Stimulated activated naive B cell treated with anti-CD40 and anti-IgM and Interleukin-4, amounts not matched to agents 10 μg/mL and 1 μg/mL and 100 μg/mL, for 72 hours (primary cell): ENCODE data around the gene CHEK2.

Source experiments
- ATAC-seq, 2 donors: fragments of 150-1000 bp; cut with Tn5 transposase; replicated peaks; 2 replicates each; pipeline ENCODE4 v1.10.0; 2021; ENCODE audit warnings: moderate library complexity in 1 of 2
- DNase-seq: peaks from one replicate; pipeline ENCODE4 v3.0.0; 2021
- H3K27ac Mint-ChIP-seq: one replicate; pipeline ENCODE4 v1.8.0; 2022; ENCODE audit warnings: mild to moderate bottlenecking, mixed read lengths
- H3K27me3 Mint-ChIP-seq, 2 donors: one replicate each; pipeline ENCODE4 v1.8.0; 2022; ENCODE audit warnings: mixed read lengths in 2 of 2
- H3K36me3 Mint-ChIP-seq, 2 donors: one replicate each; pipeline ENCODE4 v1.8.0; 2022; ENCODE audit warnings: mixed read lengths in 2 of 2, mild to moderate bottlenecking in 1 of 2
- H3K4me1 Mint-ChIP-seq, 2 donors: one replicate each; pipeline ENCODE4 v1.8.0; 2022; ENCODE audit warnings: mixed read lengths in 2 of 2, mild to moderate bottlenecking in 1 of 2
- H3K4me3 Mint-ChIP-seq, 2 donors: one replicate each; pipeline ENCODE4 v1.8.0; 2022; ENCODE audit warnings: mild to moderate bottlenecking in 2 of 2, mixed read lengths in 2 of 2, moderate library complexity in 1 of 2
- H3K9me3 Mint-ChIP-seq, 2 donors: one replicate each; pipeline ENCODE4 v1.8.0; 2022; ENCODE audit warnings: mixed read lengths in 2 of 2, mild to moderate bottlenecking in 1 of 2

Gene CHEK2

DNA sequence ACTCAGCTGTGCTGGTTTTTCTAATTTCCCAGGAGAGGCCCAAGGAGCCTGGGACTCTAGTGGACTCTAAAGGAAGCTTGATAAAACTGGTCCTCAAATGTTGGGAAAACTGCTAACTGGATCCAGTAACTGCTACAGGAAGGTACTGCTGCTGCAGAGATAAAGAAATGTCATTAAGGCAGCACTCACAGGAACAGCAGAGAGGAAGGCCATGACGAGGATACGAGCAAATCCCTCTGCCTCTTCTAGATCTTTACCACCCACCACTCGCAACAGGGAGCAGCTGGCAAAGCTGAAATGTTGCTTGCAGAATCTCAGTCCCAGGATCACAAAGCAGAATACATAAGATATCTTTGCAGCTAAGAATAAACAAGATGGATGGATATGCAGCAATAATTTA, 85.4 kb downstream of the CHEK2 start:
- no peak overlapping the region for H3K27ac Mint-ChIP-seq
- peaks cover 0 to 5% of the 10 kb centered on the region in 2 donors for H3K9me3 Mint-ChIP-seq
- peaks cover 0 to 5% of the 10 kb centered on the region in 2 donors for H3K36me3 Mint-ChIP-seq
- H3K27me3 Mint-ChIP-seq = peaks cover 16 to 36% of the 10 kb centered on the region in 2 donors
- H3K4me3 Mint-ChIP-seq = no peak overlapping the region
- ATAC-seq = no peak
- H3K4me1 Mint-ChIP-seq = no peaks in the 10 kb centered on the region
- DNase-seq = no peak

DNA sequence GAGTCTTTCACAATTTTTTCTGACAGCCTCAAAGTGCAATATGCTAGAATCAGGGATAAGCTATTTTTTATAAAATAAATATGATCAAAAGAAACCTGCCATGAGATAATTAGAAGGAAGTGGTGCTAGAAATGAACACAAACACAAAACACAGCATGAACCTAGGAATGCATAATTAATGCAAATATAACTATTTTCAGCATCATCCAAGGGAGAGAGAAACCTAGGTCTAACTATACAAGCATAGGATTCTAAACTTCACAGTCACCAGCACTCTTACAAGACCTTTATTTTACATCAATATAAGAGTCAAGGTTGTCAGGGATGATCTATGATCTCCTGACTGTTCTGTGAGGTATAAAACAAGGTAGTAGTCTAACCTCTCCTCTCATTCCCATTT, 91.2 kb downstream of the CHEK2 start:
- Mint-ChIP-seq H3K9me3 (peaks cover 0 to 5% of the 10 kb centered on the region in 2 donors), H3K4me3 (no peak overlapping the region), H3K4me1 (no peaks in the 10 kb centered on the region), H3K36me3 (peaks cover 0 to 7% of the 10 kb centered on the region in 2 donors), H3K27ac (no peak overlapping the region), H3K27me3 (peaks cover 9 to 38% of the 10 kb centered on the region in 2 donors)
- ATAC-seq (no peak), DNase-seq (no peak)

DNA sequence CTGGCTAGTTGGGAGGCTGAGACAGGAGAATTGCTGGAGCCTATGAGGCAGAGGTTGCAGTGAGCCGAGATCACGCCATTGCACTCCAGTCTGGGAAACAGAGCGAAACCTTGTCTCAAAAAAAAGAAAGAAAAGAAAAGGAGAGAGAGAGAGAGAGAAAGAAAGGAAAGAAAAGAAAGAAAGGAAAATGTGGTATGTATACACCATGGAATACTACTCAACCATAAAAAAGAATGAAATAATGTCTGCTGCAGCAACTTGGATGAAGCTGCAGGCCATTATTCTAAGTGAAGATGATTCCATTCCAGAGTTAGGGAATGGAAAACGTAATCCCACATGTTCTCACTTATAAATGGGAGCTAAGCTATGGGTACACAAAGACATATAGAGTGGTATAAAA, 92.8 kb downstream of the CHEK2 start:
- Mint-ChIP-seq H3K27me3 (peaks cover 4 to 29% of the 10 kb centered on the region in 2 donors), H3K9me3 (peaks cover 0 to 5% of the 10 kb centered on the region in 2 donors), H3K4me3 (no peak overlapping the region), H3K36me3 (peaks cover 0 to 5% of the 10 kb centered on the region in 2 donors), H3K4me1 (no peaks in the 10 kb centered on the region), H3K27ac (no peak overlapping the region)
- DNase-seq (no peak), ATAC-seq (no peak)

DNA sequence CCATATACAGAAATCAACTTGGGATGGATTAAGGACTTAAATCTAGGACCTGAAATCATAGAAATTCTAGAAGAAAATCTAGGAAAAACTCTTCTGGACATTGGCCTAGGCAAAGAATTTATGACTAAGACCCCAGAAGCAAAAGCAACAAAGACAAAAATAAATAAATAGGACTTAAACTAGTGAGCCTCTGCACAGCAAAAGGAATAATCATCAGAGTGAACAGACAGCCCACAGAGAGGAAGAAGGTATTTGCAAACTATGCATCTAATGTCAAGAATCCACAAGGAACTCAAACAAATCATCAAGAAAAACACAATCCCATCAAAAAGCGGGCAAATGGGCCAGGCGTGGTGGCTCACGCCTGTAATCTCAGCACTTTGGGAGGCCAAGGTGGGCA, 94.4 kb downstream of the CHEK2 start:
- no peaks in the 10 kb centered on the region for H3K9me3 Mint-ChIP-seq
- DNase-seq (no peak), ATAC-seq (no peak)
- H3K36me3 Mint-ChIP-seq = peaks cover 0 to 2% of the 10 kb centered on the region in 2 donors
- H3K4me1 Mint-ChIP-seq = no peaks in the 10 kb centered on the region
- H3K27ac Mint-ChIP-seq = no peak overlapping the region
- H3K27me3 Mint-ChIP-seq = peaks cover 0 to 16% of the 10 kb centered on the region in 2 donors
- no peak overlapping the region for H3K4me3 Mint-ChIP-seq

DNA sequence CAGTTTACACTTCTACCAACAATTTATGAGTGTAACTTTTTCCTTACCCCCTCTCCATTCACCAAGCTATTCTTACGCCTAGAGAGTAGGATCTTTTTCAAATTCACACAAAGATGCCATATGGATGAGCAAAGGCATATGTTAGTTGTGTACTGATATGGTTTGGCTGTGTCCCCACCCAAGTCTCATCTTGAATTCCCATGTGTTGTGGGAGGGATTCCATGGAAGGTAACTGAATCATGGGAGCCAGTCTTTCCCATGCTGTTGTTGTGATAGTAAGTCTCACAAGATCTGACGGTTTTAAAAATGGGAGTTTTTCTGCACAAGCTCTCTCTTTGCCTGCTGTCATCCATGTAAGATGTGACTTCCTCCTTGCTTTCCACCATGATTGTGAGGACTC, 102.3 kb downstream of the CHEK2 start:
- H3K36me3 Mint-ChIP-seq = peaks cover 0 to 3% of the 10 kb centered on the region in 2 donors
- H3K27ac Mint-ChIP-seq = no peak overlapping the region
- ATAC-seq (no peak), DNase-seq (no peak)
- H3K4me1 Mint-ChIP-seq = no peaks in the 10 kb centered on the region
- H3K4me3 Mint-ChIP-seq = no peak overlapping the region
- peaks cover 5 to 10% of the 10 kb centered on the region in 2 donors for H3K27me3 Mint-ChIP-seq
- no peaks in the 10 kb centered on the region for H3K9me3 Mint-ChIP-seq
